ENCODE results near the gene FOXJ3.
A peak's percentile ranks its signal among the peaks of the same experiment; 100 is the strongest.

FOXJ3 gene

DNA sequence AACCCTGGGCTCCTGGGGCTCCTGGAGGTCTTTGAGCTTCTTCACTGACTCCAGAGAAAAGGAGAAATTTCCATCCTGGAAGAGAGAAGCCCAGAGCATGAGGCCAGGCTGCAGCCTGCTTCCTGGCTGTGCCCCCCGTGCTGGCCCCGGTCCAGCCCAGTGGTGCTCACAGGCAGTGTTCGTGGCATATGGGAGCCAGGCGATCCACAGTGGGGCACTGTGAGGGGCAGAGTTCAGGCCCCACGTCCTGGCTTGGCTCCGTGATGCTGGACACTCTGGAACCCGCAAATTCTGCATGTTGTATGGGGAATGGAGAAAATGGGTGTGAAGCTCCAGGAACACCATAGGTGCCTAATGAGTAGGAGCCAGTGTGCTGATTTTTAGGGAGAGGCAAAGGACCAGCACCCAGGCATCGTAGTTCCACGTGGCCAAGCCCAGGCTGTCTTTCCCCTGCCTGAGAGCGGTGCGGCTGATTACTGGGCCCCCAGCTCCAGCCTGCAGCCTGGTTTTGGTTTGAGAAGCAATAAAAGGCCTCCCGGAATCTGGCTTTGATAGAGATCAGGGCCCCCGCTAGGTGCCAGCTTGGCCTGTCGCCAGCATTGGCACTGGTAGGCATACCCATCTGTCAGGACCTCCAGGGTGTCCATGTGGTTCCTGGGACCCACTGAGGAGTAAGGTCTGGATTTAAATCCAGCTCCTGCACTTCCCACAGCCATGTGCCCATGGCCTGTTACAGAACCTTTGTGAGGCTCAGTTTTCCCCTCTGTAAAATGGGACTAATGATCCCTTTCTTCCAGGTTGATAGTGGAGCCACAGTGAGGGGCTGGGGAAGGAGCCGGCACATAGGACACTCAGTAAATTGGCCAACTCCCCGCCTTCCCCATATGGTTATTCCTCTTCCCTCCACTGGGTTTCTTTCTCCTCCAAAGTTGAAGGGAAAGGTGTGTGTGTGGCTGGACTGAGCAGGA lies 171.2 kb downstream of the FOXJ3 start:
- DNase-seq, result no peak

DNA sequence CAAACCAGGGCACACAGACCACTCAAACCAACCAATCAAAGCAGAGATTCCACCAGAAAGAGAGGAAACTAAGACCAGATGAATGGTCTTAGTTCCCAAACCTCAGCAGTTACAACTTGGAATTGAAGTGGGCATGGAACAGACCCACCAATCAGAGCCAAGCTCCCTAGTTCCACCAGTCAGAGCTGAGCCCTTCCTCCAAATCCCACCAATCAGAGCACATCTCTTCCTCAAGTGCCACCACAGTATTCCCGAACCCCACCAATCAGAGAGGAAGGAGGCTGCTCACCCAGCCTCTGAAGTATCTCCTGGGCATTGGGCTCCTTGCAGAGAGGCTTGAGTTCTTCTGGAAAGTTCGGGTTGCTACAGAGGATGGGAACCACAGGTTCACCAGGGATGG lies 171.9 kb downstream of the FOXJ3 start:
- DNase-seq, result no peak

DNA sequence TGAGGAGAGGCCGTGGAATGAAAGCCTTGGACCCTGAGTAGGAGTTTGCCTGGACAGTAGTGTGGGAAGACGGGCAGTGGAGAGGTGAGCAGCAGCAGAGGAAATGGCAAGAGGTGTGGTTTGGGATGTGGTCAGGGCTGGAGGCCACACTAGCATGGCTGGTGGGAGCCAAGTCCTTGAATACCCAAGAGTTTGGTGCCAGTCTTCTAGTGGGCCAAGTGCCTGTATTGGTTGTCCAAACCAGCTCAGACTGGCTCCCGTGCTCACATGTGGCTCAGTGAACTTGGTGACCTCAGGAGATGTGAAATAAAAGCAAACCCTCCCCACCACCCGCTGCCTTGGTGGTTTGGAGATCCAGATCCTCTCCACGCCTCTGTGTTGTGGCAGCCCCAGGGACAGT lies 172.9 kb downstream of the FOXJ3 start:
- no peak for DNase-seq

DNA sequence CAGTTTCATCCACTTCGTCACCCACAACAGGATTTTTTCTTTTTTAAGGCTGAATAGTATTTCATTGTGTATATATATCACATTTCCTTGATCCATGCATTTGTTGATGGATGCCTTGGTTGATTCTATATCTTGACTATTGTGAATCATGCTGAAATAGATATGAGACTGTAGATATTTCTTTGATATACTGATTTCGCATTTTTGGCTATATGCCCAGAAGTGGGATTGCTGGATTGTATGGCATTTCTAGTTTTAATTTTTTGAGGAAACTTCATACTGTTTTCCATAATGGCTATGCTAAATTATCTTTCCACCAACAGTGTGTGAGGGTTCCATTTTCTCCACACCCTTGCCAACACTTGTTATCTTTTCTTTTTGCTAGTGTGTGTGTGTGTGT lies 176.8 kb downstream of the FOXJ3 start:
- no peak for DNase-seq

DNA sequence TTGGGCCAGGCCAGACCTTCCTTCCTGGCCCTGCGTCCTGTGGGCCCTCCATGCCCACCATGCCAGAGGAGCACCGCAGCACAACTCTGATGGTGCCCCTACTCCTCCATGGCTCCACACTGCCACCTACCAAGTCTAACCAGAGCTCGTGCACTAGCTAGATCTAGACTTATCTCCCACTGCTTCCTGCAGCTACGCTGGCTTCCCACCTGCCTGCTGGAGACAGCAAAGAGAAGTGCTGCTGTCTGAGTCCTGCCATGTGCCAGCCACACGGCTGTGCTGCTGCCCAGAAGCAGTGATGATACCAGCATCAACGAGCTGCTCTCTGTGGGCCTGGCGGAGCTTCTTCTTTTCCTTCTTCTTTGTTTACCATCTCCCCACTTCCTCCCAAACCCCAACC lies 177.4 kb downstream of the FOXJ3 start:
- DNase-seq, result no peak

DNA sequence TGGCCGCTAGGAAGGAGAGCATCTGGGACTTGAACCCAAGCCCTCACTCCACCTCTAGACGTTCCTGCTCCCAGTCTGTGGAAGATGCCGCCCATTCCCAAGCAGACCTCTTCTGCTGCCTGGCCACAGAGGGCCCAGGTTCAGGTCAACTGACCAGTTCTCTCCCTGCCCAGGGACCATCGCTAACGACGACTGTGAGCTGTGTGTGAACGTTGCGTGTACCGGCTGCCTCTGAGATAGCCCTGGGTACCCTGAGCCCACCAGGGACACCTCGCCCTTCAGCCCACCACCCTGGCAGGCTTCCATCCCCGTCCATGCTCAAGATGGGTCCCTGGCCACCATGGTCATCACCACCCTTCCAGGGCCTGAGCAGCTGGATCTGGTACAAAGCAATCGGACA lies 179.7 kb downstream of the FOXJ3 start:
- no peak for DNase-seq

DNA sequence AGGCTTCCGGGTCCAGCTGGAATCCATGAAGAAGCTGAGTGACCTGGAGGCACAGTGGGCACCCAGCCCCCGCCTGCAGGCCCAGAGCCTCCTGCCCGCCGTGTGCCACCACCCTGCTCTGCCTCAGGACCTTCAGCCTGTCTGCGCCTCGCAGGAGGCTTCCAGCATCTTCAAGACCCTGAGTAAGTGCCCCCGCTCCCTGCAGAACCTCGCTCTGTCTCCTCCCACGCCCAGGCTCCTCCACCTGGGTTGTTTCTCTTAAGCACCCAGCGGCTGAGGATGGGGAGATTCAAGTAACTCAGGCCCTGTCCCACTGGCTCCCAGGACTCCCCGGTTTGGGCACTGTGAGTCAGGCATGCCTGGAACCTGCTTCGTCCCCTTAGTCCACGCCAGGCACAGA lies 180.3 kb downstream of the FOXJ3 start:
- no peak for DNase-seq

DNA sequence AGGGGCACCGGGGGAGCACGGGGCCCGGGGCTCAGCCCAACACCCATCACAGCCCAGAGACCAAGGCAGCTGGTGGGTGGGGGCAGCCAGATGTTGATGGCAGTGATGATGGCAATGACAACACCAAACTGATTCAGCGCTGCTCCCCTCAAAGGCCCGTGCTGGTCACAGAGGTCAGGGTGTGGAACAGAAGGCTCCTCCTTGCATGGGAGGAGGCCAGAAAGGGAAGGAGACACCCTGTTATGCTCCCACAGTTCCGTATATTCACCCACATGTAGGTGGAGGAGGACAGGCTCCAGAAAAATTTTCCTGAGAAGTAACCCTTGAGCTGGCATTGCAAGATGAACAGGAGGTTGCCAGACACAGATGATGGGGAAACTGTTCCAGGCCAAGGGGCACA lies 181.4 kb downstream of the FOXJ3 start:
- no peak for DNase-seq

DNA sequence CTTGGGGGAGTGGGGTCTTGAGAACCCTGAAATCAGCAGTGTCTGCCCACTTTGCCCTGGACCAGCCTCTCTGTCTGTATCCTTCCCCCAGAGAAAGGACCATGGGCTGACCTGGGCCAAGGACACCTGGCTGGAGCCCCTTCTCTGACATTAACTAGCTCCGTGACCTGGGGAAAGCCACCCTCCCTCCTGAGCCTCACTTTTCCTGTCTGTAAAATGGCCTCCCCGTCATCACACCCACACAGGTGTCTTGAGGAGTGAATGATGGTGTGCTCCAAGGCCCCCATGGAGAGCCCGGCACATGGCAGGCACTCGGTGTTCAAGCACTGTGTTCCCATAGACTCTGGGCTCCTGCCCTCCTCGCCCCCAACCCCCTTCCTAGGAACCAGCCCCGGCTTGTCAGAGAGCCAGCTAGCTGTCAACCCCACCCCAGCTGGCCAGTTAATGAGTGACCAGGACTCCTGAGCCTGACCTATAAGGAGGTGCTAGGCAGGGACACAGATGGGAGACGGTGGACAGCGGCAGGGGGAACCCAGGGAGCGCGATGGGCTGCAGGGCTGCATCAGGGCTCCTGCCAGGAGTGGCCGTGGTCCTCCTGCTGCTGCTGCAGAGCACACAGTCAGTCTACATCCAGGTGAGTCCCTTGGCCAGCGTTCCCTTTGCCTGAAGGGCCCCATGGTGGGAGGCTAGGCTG lies 182.0 kb downstream of the FOXJ3 start, which contains the start of gene GUCA2B:
GUCA2B (plus strand) TSS at position 504 of the 694 bp plus-strand sequence; CDS start at position 545, 41 bp downstream.
- DNase-seq, result no peak

DNA sequence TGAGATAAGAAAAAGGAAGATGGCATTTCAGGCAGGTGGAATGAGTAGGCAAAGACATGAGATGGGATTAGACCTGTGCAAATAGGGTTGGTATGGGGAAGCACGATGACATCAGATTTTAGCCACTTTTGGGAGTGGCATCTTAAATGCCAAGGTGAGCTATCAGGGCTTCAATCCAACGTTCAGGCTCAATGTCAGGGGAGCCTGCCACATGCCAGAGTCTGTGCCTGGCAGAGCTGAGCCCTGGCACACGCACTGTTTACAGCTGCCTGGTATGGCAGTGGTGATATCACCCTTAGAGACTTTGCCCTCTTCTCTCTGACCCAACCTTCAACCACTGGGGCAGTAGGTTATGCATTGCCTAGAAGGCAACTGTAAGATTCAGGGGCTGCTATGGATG lies 182.9 kb downstream of the FOXJ3 start:
- DNase-seq, result no peak

DNA sequence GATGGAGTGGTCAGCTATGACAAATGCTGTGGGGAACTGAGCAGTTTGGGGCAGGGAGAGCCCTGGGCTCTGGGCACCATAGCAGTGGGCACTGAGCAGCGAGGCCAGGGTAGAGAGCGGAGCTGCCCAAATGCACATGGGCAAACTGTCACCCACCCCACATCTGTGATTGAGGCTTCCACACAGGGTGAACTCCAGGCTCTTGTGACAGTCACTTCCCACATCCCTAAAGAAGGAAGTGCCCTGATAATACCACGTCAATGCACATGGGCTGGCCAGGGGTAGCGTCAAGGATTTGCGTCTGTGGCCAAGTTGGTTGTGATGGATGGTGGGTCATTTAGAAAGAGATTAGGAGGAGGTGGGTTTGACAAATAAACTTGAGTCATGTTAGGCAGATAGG lies 184.4 kb downstream of the FOXJ3 start:
- DNase-seq, result peak; percentile 32

DNA sequence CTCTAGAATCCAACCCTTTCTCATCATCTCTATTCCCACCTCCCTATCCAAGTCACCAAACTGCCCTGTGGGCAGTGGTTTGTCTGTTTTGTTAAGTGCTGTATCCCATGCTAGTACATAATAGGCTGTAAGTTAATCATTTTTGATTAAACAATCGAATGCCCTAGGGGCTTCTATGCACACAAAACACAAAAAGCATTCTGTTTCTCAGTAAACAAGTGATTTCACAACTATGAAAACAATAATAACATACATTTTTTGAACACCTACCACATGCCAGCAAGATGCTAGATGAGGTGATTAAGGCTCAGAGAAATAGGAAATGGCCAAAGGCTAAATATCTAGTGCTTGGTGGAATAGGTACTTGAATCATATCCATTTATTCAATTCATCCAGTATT lies 186.9 kb downstream of the FOXJ3 start:
- DNase-seq, result no peak

DNA sequence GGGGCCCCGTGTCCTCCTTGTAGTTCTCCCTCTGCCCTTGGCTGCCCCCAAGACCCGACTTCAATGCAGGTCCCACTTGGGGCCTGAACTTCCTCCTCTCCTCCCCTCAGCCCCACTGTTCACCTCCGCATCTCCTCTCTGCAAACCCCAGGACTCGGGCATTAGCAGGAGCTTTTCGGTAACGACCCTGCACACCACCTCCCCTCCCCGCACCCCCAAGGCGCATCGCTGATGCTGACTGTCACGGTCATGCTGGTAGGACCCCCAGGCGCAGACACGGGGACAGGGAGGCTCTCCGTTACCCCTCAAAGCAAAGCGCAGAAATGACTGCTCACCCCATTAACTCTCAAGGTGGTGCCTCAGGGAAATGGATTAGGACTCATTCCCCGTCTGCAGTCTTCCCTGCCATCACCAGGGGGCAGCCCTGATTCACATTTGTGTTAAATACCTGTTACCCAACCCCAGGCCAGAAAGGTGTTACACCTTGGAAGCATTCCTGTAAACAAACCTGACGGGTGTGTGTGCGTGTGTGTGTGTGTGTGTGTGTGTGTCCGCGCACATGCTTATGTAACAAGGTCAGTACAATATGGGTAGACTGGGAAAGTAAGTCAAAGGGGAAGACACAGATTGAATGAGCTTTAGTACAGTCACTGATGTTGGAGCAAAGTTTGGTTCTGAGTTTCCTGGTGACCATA lies 188.3 kb downstream of the FOXJ3 start:
- peak; percentile 63 for DNase-seq

DNA sequence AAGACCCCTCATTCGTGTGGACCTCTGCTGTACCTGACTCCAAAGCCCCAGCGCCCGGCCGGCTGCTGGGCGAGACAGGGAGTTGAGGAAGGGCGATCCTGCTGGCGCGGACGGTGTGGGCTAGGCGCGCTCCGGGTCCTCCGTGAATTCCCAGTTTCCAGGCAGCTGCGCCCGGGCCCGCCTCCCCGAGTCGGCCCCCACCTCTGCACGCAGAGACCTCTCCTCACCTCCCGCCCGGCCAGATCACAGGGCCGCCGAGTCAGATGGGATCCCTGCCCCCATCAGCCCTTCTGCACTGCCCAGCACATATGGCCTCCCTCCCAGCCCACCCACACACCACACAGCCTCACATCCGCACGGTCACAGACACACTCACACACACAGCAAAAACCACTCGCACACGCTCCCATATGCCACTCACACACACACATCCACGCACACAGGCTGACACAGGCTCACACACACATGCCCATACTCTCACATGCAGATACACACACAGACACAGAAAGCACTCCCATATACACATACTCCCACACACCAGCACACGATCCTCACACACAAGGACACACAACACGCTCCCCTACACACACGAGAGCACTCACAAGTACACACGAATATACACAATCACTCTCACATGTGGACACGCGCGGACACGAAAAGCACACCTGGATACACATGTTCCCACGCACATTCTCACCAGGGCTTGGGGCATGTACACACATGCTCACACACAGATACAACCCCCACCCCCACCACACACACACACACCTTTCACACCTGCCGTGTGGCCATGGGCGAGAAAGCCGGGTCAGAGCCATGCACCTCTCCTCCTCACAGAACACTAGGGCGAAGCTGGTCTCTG lies 189.0 kb downstream of the FOXJ3 start:
- DNase-seq, result no peak

DNA sequence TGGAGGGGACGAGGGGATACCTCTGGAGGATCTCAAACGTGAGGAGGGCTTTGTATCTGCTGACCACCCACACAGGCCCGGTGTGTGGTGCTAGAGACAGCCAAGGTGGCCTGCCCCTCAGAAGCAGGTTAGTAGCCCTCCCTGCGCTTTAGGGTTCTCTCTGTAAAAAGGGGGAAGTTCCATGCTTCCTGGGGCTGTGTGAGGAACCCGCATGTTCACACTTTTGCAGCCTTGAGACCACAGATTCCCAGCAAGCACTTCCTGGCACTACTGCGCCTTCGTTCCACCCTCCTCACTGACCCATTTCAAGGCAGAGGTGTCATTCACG lies 189.7 kb downstream of the FOXJ3 start:
- no peak for DNase-seq

DNA sequence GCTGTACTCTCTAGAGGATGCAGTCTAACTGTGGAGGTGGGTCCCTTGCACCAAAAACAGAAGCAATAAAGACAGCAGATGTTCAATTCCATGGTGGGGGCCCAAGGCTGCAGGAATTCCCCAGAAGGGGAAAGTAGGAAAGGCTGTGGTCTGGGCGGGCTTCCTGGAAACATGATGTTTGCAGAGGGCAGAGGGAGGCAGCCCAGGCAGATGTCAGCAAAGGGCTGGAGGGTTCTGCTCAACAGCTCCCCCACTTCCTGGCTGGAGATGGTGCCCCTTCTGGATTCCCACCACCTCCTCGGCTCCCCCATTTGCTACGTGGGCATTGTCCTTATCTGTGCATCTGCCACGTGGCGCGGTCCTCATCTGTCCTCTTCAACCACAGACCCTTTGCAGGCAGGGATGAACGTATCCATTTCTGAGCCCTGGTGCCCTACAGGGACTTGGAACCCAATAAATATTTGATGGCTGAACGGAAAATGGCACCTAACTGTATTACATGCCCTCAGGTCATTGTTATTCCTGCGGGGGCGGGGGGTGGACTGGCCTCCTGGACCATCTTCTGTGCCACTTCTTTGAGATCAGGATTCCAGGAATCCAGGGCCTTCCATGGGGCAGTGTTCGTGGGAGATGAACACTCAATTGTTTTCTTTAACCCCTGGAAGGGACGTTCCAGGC lies 190.2 kb downstream of the FOXJ3 start:
- no peak for DNase-seq

DNA sequence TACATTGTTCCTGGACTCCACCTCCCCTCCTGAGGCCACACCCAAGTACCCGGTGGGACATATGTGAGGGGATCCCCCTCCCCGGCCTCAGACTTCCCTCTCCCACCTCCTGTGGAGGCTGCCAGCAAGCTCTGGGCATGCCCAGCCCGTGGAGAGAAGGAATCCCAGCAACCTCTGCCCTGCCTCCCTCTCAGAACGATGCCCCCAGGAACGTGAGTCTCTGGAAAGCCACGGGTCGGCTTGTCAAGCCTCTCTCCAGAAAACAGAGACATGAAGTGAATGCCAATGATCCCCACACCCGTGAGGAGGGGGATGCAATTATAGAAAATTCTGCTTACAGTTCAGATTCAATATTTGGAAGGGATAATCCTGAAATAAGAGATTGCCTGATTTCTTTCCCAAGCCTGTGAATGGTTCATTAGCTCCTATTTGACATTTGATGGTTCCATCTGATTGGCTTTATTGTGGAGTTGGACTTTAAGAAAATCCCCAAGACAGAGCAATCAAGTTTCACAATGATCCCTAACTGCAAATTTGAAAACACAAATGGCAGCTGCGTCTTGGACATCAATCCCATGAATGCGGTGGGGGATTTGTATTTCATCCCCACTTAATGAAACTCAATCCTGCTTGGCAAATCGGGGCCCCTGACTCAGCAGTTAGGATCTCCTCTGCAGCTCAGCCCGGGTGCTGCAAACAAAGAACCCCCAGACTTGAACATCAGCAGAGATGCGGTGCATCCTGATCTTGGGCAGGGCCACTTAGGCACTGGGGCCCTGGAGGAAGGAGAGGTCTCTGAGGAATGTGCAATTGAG lies 190.9 kb downstream of the FOXJ3 start:
- DNase-seq, result no peak

DNA sequence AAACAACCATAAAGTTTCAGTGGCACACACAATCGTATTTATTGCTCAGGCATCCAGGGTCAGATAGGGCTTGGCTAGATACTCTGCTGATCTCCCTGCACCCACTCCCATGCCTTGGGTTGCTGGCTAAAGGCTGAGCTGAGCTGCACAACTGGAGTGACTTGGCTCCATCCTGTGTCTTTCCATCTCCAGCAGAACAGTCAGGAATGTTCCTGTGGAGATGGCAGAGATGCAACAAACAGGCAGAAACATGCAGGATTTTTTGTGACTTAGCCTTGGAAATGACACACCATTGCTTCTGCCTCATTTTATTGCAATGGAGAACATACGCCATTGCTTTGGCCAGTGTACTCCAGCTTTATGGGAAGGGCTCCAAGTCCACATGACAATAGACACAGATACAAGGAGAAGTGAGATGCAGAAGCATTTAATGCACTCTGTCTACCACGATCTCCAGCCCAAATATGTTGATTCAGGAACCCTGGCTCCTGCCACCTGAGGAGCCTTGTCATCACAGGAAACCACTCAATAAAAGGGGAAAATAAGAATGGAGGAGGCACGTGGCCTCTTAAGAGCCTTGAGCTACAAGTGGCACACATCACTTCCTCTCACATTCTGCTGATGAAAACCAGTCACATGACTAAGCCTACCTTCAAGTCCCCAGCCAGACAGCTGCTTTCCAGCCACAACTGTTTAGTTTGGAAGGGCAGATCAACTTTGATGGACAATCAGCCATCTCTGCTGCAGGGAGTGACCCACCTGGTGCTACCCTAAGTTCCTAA lies 191.9 kb downstream of the FOXJ3 start:
- DNase-seq, result no peak

DNA sequence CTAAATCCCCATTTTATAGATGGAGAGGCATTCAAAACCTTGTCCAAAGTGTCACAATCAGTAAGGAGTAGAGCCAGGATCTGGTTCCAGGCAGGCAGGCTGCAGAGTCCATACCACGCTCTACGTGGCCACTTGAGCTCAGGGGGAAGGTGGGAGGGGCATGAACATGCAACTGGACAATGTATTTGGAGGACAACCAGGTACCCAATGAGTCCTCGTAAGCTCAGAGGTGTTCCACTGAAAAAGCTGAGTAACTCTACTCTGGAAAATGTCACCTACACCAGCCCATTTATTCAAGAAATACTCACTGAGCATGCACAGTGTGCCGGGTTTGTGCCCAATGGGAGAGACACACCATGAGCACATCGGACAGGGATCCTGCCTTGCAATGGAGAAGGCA lies 193.1 kb downstream of the FOXJ3 start:
- DNase-seq, result no peak

DNA sequence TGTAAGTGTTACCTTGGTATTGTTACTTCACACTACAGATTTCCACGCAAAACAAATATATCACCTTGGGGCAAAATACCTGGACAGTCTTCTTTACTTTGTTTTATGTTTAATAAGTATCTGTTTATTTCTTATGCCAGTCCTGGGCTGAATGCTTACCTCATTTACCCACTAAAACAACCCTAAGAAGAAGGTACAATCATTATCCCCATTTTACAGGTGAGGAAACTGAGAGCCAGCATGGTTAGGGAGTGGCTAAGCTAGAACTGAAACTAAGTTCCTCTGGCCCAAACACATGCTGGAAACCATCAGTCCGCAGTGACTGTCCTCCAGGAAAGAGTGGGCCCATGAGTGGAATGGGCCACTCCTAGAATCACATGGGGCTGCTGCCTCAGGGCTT lies 194.8 kb downstream of the FOXJ3 start:
- no peak for DNase-seq
